Right lobe of liver (tissue), 6 donors: ENCODE measurements around the gene ZBTB7C. TPM values are rescaled to one million over a fixed set of nuclear protein-coding genes. Genes with fewer than 3 reads are reported as not detected.

Source experiments
- ATAC-seq, 4 donors: fragments of 200-7000 bp; cut with Tn5 transposase; one replicate each; pipeline ENCODE4 v1.9.1; 2020; ENCODE audit warnings: mild to moderate bottlenecking in 4 of 4, moderate library complexity in 4 of 4
- DNase-seq, 3 donors: peaks; one replicate each; pipeline ENCODE4 v3.0.0-alpha.2; 2020
- H3K27ac ChIP-seq, 3 donors: fragments of 200-600 bp; one replicate each; pipeline ENCODE4 v1.8.0; 2022
- H3K27me3 ChIP-seq, 2 donors: fragments of 200-600 bp; one replicate each; pipeline ENCODE4 v1.8.0; 2022
- H3K36me3 ChIP-seq, 4 donors: fragments of 200-600 bp; sonication (generic) in 1 of 4; one replicate each; pipeline versions ENCODE4 v1.5.1 to v1.8.0; 2017 to 2022; ENCODE audit warnings: control low read depth in 1 of 4
- H3K4me1 ChIP-seq, 4 donors: fragments of 200-600 bp; sonication (generic) in 1 of 4; one replicate each; pipeline versions ENCODE4 v1.5.1 to v1.8.0; 2017 to 2022; ENCODE audit warnings: control low read depth in 1 of 4
- H3K4me3 ChIP-seq, 3 donors: fragments of 200-600 bp; one replicate each; pipeline ENCODE4 v1.8.0; 2022
- H3K9me3 ChIP-seq, 4 donors: fragments of 200-600 bp; sonication (generic) in 1 of 4; one replicate each; pipeline versions ENCODE4 v1.5.1 to v1.8.0; 2017 to 2022; ENCODE audit warnings: control low read depth in 1 of 4
- CTCF ChIP-seq, 4 donors: fragments of 200-600 bp in 3 of 4; fragments of 450-650 bp in 1 of 4; IDR thresholded peaks; one replicate each; pipeline versions ENCODE4 v1.5.1 to v1.8.0; 2016 to 2022; ENCODE audit warnings: antibody characterized with exemption in 4 of 4, mild to moderate bottlenecking in 2 of 4
- POLR2A ChIP-seq: fragments of 450-650 bp; IDR thresholded peaks from one replicate; pipeline ENCODE4 v1.6.1; 2017; ENCODE audit warnings: antibody characterized with exemption, mild to moderate bottlenecking
- WGBS: methylation state at CpG from one replicate; pipeline ENCODE4 v1.1.6; 2018; ENCODE audit warnings: low coverage, low lambda C conversion rate; ENCODE audit not compliant: insufficient coverage; ENCODE audit errors: missing lambda C conversion rate; 5-methylcytosine and 5-hydroxymethylcytosine counted together
- intact Hi-C, 2 donors: fragments of 100-400 bp; cut with DNase I; formaldehyde crosslinking; loops; one replicate each; pipeline versions ENCODE4 v1.11.2 to v1.14.1; 2022
- total RNA-seq, 6 experiments: library from RNA; depleted of rRNA in 2 of 6; stranded (reverse); fragments of >200 nt in 2 of 6; fragmentation: NEBNext Ultra II Directional in 3 of 6; extraction: Animal tissue kit (Norgen Biotek cat#: 25700) in 3 of 6; gene quantifications; one replicate each; pipeline versions ENCODE4 v1.1.0 to v1.2.4, GENCODE V29; 2016 to 2023
- donor health status: DM: no; HTN: yes; CAD: no.
- donor health status: DM: no; HTN: no; CAD: no.
- donor health status: DM: no; HTN: no; CAD: no.
- donor health status: DM: no; HTN: yes; CAD: no.
- donor health status: DM: no; HTN: yes; CAD: no.

Gene ZBTB7C
- total RNA-seq, 6 experiments from 2014 or later = 1.1 to 1.7 (median 1.3) TPM

DNA sequence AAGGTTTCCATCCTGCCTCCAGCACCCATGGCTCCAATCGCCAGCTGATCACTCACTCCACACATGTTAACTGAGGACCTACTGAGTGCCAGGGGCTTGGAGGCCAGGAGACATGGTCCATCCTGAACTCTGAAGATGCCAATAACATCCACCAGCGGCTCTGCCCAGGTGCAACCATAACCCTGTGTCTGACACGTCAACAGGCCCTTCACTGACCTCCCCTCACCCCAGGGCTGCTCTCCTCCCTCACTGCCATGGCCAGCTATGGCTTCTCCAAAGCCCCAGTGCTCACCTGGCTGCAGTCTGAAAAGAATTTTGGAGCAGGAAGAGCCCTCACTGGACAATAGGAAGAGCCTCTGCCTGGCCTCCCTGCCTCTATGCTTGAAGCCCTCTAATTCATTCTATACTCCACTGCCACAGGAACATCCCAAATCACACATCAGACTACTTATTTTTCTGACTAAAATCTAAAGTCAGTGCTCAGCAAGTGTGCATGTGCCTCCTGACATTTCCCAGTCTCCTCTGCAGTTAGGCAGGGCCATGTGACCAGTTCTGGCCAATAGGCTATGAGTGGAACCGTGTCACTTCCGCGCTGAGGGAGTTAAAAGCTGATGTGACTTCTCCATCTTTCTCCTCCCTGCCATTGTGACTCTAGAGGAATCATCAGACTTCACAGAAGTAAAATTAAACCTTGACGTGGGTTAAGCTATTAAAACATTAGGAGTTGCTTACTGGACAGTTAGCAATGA lies 37.2 kb downstream of the ZBTB7C start:
- Histone ChIP-seq H3K4me3 (no peak overlapping the region), H3K27ac (no peak overlapping the region), H3K36me3 (no peaks in the 10 kb centered on the region), H3K4me1 (no peaks in the 10 kb centered on the region), H3K9me3 (no peaks in the 10 kb centered on the region), H3K27me3 (no peaks in the 10 kb centered on the region)
- no peak for DNase-seq
- intact Hi-C loops = no loop called here
- 79% methylated on average over 5 of the region's 7 CpGs for WGBS
- TF ChIP-seq POLR2A = no peak
- TF ChIP-seq CTCF (IDR thresholded peaks at IDR 0.05) = no peak
- ATAC-seq = no peak

GRCh38 chr18:48367557-48367956 lies 41.6 kb downstream of the ZBTB7C start:
- H3K9me3 ChIP-seq = no peaks in the 10 kb centered on the region
- TF ChIP-seq CTCF (IDR thresholded peaks at IDR 0.05) (no peak), POLR2A (no peak)
- no peaks in the 10 kb centered on the region for H3K36me3 ChIP-seq
- intact Hi-C loops = no loop called here
- no peak overlapping the region for H3K4me3 ChIP-seq
- no peaks in the 10 kb centered on the region for H3K27me3 ChIP-seq
- no peaks in the 10 kb centered on the region for H3K4me1 ChIP-seq
- ATAC-seq (no peak), DNase-seq (no peak)
- 56% methylated on average over 2 of the region's 4 CpGs for WGBS
- H3K27ac ChIP-seq = no peak overlapping the region

- no peak for TF ChIP-seq CTCF (IDR thresholded peaks at IDR 0.05)
- no peak for TF ChIP-seq POLR2A
These were observed 43.2 kb downstream of the ZBTB7C start for GRCh38 chr18:48365965-48366364.

GRCh38 chr18:48364146-48364545 lies 45.0 kb downstream of the ZBTB7C start:
- Histone ChIP-seq H3K4me1 (no peaks in the 10 kb centered on the region), H3K36me3 (no peaks in the 10 kb centered on the region), H3K9me3 (no peaks in the 10 kb centered on the region), H3K27me3 (no peaks in the 10 kb centered on the region), H3K4me3 (no peak overlapping the region), H3K27ac (no peak overlapping the region)
- WGBS = 91% methylated on average over 5 of the region's 5 CpGs
- no peak for ATAC-seq
- intact Hi-C loops = no loop called here
- no peak for TF ChIP-seq POLR2A
- DNase-seq = no peak

More at GRCh38 chr18:48365965-48366364, 43.2 kb downstream of the ZBTB7C start:
- H3K4me1 ChIP-seq = no peaks in the 10 kb centered on the region
- H3K9me3 ChIP-seq = no peaks in the 10 kb centered on the region
- H3K36me3 ChIP-seq = no peaks in the 10 kb centered on the region
- DNase-seq (no peak), ATAC-seq (no peak)
- H3K4me3 ChIP-seq = no peak overlapping the region
- no peaks in the 10 kb centered on the region for H3K27me3 ChIP-seq
- H3K27ac ChIP-seq = no peak overlapping the region
- intact Hi-C loops = no loop called here

GRCh38 chr18:48363175-48363574 lies 46.0 kb downstream of the ZBTB7C start:
- Histone ChIP-seq H3K27ac (no peak overlapping the region), H3K4me1 (no peaks in the 10 kb centered on the region), H3K36me3 (no peaks in the 10 kb centered on the region), H3K9me3 (no peaks in the 10 kb centered on the region), H3K27me3 (no peaks in the 10 kb centered on the region), H3K4me3 (no peak overlapping the region)
- DNase-seq (no peak), ATAC-seq (no peak)
- intact Hi-C loops = no loop called here
- no peak for TF ChIP-seq CTCF (IDR thresholded peaks at IDR 0.05)
- no peak for TF ChIP-seq POLR2A
- WGBS = 36% methylated on average over 2 of the region's 3 CpGs
